ENCODE data around the gene UMAD1.

The UMAD1 gene

GRCh38 chr7:7736671-7737070 is 96.1 kb downstream of the UMAD1 start:
- DNase-seq = no peak

GRCh38 chr7:7737674-7738073 is 97.1 kb downstream of the UMAD1 start:
- DNase-seq = no peak

DNA sequence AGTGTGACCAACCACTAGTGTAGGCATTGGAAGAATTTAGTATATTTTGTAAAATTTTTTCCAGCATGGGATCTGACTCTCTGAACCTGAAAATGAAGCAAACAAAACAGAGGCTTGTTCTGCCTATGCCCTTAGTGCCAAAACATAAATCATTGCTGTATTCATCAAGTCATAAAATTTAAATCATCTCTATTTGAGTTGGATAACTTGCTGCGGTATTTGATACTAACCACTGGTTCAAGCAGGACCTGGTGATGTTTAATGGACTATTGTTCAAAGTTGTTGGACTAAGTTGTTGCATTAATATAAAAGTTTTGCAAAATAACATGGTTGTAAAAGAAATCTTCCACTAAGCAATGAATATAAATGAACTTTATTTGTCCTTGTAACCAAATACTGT is 97.6 kb downstream of the UMAD1 start:
- no peak for DNase-seq

DNA sequence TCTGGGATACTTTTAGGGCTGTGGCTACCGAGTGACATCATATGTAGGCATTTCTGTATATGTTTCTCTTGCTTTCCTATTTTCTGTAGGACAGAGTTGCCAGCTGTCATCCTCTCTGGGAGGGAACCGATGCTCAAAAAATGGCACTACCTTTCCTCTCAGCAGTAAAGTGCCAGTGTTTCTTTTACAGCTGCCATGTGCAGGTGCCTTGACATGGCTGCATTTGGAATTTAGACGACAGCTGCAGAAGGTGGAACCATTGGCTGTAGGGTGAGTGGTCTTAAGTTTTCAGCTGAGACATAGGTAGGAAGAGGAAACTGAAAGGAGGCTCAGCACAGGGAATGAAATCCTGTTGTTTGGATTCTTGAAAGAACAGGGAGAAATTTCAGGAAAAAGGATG is 98.1 kb downstream of the UMAD1 start:
- DNase-seq = no peak

- no peak for DNase-seq
Measured at GRCh38 chr7:7739204-7740036, 98.9 kb downstream of the UMAD1 start.

DNA sequence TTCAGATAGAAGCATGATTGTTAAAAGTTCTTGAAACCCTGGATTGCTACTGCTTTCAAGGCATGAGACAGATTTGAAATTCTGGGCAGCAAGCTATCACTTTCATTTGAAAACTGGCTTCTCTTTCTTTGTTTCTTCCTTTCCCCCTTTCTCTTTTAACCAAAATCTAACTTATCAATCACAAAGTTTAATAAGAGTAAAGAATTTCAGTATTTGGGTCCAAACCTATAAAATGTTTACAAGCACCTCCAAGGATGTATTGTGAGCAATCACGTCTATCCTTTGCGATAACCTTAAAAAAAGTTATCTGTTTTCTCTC is 99.4 kb downstream of the UMAD1 start:
- no peak for DNase-seq

DNA sequence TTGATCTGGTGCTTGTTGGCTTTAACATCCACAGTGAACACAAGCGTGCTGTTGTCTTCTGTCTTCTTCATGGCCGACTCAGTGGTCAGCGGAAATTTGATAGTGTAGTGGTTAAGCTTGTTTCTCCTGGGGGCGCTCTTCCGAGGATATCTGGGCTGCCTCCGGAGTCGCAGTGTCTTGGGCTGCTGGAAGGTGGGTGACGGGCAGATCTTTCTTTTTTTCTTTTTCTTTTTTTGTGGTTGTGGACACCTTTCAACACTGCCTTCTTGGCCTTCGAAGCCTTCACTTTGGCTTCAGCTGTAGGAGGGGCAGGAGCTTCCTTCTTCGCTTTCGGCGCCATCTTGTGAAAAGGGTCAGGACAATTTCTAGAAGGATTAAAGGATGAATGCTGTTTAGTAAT is 101.7 kb downstream of the UMAD1 start:
- no peak for DNase-seq

GRCh38 chr7:7745258-7745657 is 104.7 kb downstream of the UMAD1 start:
- no peak for DNase-seq

- no peak for DNase-seq
Measured at GRCh38 chr7:7745966-7746365, 105.4 kb downstream of the UMAD1 start.

DNA sequence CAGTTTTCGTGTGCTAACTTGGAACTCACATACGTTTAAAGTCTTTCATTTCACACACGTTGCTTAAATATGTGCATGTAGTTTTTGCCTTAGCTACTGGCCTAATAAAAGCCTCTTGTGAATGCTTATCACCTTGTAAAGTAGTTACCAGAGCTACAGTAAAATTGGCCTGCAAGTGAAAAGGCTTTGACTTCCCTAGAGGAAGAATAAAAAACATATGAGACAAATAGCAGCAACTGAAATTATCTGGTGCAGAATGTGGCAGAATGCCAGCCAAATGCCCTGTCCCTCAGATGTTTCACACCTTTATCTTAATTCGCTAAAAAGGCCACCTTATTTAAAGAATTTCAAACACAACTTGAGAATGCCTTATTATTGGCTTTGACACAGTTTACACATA is 105.9 kb downstream of the UMAD1 start:
- DNase-seq = no peak

DNA sequence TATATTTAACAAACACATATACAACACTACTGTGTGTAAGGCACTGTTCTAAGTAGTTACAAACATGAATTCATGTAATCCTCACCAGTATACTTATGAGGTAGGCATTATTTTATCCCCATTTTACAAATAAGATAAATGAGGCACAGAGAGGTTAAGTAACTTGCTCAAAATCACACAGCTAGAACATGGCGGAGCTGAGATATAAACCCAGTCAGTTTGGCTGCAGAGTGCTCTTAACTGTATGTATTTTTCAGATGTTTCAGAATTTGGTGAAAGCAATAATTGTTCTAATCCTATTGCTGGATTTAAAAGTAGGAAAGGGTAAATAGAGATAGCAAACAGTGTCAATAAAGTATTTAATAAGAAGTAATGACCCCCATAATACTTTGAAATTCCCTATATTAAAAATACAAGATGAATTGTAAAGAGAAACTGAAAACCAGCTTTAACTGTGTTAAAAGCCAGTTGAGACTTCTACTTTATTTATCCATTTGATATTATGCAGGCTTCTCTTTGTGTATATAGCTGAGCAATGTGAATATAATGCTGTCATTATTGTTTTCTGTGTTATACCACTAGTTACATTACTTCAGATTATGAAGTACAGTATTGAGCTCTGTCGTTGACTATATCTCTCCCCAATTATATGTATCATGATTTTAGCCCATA is 110.2 kb downstream of the UMAD1 start:
- no peak for DNase-seq

- no peak for DNase-seq
Measured at GRCh38 chr7:7751243-7752092, 110.9 kb downstream of the UMAD1 start.

- DNase-seq = no peak
Measured at GRCh38 chr7:7756577-7756976, 116.0 kb downstream of the UMAD1 start.

GRCh38 chr7:7757576-7757975 is 117.0 kb downstream of the UMAD1 start:
- DNase-seq = no peak

GRCh38 chr7:7761340-7761973 is 120.9 kb downstream of the UMAD1 start:
- DNase-seq = no peak

GRCh38 chr7:7761974-7762779 is 121.6 kb downstream of the UMAD1 start:
- DNase-seq = no peak

GRCh38 chr7:7764520-7765396 is 124.2 kb downstream of the UMAD1 start:
- no peak for DNase-seq

GRCh38 chr7:7765422-7765821 is 124.9 kb downstream of the UMAD1 start:
- DNase-seq = no peak

- DNase-seq = no peak
Measured at GRCh38 chr7:7766671-7767070, 126.1 kb downstream of the UMAD1 start.

DNA sequence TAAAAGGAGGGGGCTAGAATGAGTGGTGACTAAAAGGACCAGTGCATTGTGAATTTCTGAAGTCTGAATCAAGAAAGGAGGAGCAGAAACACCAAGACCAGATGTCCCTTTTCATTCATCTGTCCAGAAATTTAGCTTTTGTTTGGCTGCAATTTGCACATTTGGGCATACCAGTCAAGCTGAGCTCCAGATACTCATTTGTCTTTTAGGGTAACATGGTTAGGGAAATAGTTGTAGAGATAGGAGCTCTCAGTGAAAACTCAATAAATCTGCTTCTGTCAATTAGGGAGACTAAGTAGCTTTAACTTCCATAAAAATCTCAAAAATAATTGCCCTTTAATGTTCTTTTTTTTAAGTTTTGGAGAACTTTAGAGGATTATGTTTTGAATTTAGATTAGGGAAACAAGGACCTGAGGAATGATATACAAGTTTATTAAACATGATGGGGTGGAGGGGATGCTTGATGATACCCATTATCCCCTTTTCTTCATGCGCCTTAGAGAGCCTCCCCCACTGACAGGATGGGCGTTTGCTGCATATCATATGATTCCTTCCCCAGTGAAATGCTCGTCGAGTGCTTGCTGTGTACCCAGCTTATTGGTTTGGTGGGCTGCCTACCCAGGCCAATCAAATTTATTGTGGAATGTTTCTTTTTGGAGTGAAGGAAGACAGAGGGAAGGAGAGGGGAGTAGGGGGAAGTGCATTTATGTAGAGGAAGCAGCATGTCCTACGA is 128.6 kb downstream of the UMAD1 start:
- no peak for DNase-seq
